Progenitor cell of endocrine pancreas (in vitro differentiated cells): Measurements from ENCODE around the gene DLX1. TPM values are rescaled to one million over a fixed set of nuclear protein-coding genes. Genes with fewer than 3 reads are reported as not detected.

Source experiments
- DNase-seq: peaks from one replicate; pipeline ENCODE4 v3.0.0; 2021; ENCODE audit warnings: low spot score; ENCODE audit not compliant: unreplicated experiment
- H3K27ac Mint-ChIP-seq: 2 replicates; pipeline ENCODE4 v1.8.0; 2021; ENCODE audit warnings: mild to moderate bottlenecking, moderate library complexity, mixed read lengths
- H3K27me3 Mint-ChIP-seq: 2 replicates; pipeline ENCODE4 v1.8.0; 2021; ENCODE audit warnings: mixed read lengths
- H3K36me3 Mint-ChIP-seq: 2 replicates; pipeline ENCODE4 v1.8.0; 2022; ENCODE audit warnings: mixed read lengths; ENCODE audit not compliant: insufficient read depth
- H3K4me1 Mint-ChIP-seq: 2 replicates; pipeline ENCODE4 v1.8.0; 2021; ENCODE audit warnings: low read depth, mixed read lengths
- H3K4me3 Mint-ChIP-seq: 2 replicates; pipeline ENCODE4 v1.8.0; 2021; ENCODE audit warnings: low read depth, mild to moderate bottlenecking, moderate library complexity, mixed read lengths
- H3K9me3 Mint-ChIP-seq: 2 replicates; pipeline ENCODE4 v1.8.0; 2021; ENCODE audit warnings: low read depth, mixed read lengths
- total RNA-seq: library from RNA; stranded (reverse); gene quantifications from 2 replicates; pipeline ENCODE4 v1.2.1, GENCODE V29; 2021
- TF ChIP-seq, protein P1 (sequence below): fragments of 200-600 bp; sonication (generic); IDR thresholded peaks from one replicate; pipeline ENCODE4 v1.5.0; 2021; ENCODE audit warnings: antibody characterized with exemption, mild to moderate bottlenecking; ENCODE audit not compliant: unreplicated experiment

DLX1 gene
- total RNA-seq, 1 donor from 2014 or later: 1.7 TPM

DNA sequence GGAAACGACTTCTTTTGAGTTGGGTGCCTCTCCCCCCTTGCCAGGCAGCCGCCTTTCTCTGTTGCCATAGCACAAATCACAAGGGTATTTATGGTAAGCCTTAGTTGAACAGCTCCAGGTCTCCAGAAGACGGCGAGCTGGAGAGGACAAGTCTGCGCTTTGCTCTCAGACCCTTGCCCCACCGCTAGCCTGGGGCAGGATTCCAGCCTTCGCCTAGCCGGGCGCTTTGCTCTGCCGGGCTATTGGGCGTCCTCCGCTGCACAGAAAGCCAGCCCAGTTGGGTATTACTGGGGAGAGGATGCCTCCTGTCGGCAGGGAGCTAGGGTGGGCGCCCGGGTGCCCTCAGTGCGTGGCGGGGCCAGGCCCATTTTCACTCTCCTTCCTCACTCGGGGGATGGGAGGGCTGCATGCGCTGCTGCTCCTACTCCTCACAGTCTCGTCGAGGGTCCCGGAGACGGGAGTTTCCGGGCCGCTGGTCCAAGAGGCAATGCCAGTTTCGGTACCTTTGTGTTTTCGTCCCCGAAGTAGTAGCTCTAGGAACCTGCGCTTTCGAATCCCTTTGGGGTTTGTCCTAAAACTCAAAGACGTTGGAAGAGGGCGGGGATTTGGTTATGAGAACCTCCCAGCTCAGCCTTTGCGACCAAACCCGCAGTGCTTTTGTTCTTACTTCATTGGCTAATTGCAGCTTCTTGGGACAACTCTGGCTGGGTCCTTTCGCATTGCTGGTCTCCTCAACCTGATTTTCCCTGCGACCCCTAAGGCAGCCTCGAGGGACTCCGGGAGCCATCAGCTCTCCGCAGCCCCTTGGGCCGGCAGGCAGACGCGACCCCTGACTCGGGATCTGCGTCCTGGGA lies 21.0 kb downstream of the DLX1 start:
- H3K27me3 Mint-ChIP-seq: peaks cover 82% of the 10 kb centered on the region

DNA sequence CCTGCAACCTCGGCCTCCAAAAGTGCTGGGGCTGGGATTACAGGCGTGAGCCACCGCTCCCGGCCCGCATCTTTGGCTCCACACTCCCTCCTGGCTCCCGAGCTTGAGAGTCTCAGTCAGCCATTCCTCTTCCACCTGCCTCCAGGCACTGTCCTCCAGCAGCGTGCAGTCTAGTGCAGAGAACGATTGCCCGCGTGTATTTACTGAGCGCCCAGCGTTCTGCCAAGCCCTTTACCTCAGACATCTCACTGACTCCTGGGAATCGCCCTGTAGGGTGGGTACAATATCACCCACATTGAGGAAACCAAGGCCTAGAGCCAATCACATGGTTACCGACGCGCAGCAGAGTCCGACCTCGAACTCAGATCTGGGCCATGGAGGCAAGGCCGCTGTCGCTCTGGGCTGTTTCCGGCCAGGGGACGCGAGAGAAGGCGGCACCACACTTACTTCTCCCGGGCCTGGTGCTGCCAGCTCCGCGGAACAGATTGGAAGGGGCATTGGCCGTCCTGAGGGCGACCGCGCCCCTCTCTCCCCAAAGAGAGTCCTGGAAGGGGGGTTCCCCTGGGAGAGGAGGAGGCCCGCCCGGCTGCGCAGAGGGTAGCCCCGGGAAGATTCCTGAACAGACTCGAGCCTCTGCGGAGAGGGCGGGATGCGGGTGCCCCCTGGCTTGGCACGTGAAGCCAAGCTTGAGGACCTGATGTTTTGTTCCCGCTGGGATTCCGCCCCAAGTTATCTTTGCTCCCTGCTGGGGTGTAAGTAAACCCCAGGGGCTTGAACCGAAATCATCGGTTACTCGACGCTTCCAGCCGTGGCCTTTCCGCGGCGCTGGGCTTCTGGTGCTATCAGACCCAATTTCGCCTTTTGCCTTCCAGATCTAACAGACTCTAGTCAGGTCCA lies 22.6 kb downstream of the DLX1 start:
- Mint-ChIP-seq H3K27me3 (peaks cover 71% of the 10 kb centered on the region), H3K27ac (no peak overlapping the region), H3K36me3 (no peaks in the 10 kb centered on the region), H3K4me3 (no peak overlapping the region), H3K4me1 (peaks cover 5% of the 10 kb centered on the region), H3K9me3 (no peaks in the 10 kb centered on the region)
- no peak for DNase-seq
- TF ChIP-seq, protein P1, sequence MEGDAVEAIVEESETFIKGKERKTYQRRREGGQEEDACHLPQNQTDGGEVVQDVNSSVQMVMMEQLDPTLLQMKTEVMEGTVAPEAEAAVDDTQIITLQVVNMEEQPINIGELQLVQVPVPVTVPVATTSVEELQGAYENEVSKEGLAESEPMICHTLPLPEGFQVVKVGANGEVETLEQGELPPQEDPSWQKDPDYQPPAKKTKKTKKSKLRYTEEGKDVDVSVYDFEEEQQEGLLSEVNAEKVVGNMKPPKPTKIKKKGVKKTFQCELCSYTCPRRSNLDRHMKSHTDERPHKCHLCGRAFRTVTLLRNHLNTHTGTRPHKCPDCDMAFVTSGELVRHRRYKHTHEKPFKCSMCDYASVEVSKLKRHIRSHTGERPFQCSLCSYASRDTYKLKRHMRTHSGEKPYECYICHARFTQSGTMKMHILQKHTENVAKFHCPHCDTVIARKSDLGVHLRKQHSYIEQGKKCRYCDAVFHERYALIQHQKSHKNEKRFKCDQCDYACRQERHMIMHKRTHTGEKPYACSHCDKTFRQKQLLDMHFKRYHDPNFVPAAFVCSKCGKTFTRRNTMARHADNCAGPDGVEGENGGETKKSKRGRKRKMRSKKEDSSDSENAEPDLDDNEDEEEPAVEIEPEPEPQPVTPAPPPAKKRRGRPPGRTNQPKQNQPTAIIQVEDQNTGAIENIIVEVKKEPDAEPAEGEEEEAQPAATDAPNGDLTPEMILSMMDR: no peak

More for the DNA sequence above, 21.0 kb downstream of the DLX1 start:
- TF ChIP-seq, protein P1: peak; percentile 48
- no peaks in the 10 kb centered on the region for H3K9me3 Mint-ChIP-seq
- H3K36me3 Mint-ChIP-seq: no peaks in the 10 kb centered on the region
- no peak for DNase-seq
- H3K4me1 Mint-ChIP-seq: peaks cover 9% of the 10 kb centered on the region
- no peak overlapping the region for H3K27ac Mint-ChIP-seq
- H3K4me3 Mint-ChIP-seq: no peak overlapping the region

DNA sequence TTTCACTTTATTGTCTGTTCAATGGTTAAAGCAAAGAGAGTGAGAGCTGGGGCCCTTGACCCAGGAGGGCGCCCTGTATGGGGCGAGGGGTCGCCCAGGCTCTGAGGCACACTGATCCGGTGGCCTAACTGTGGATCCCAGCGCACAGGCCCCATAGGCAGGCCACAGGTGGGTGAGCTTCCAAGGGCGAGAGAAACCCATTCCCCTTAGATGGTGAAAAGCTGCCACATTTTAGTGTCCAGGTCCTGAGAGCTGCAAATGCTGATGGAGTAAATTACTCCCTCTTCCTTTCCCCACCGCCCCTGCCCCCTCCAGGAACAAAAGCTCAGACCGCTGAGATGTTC lies 23.3 kb downstream of the DLX1 start:
- H3K27ac Mint-ChIP-seq: no peak overlapping the region
- peaks cover 4% of the 10 kb centered on the region for H3K4me1 Mint-ChIP-seq
- DNase-seq: no peak
- no peaks in the 10 kb centered on the region for H3K36me3 Mint-ChIP-seq
- no peaks in the 10 kb centered on the region for H3K9me3 Mint-ChIP-seq
- TF ChIP-seq, protein P1: no peak
- peaks cover 66% of the 10 kb centered on the region for H3K27me3 Mint-ChIP-seq
- no peak overlapping the region for H3K4me3 Mint-ChIP-seq

DNA sequence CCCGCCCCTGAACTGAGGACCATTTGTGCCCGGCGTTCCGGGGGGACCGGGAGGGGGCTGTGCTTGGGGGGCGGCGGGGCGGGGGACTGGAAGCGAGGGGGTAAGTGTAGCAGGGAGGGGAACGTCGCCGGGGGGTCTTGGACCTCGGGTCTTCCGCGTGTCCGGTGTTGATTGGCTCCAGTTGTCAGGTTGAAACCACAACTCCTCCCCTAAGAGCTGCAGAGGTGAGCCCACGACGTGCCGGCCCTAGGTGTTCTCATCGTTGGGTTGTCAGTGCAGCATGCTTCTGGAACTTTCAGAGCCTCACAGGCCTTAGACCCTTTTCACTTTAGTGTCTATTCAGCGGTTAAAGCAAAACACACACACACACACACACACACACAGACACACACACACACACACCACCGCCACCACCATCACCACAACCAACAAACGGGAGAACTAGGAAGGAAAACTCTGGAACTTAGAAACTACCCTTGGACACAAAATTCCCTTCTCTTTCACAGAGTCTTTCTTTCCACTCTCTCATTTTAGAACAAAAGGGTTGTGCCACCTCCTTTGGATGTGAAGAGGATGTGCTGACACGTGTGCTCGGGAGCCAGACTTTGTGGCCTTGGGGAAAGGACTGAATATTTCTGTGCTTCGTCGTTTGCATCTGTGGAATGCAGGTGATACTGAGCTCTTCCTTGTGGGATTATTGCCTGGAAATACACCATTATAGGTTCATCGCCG lies 24.1 kb downstream of the DLX1 start:
- no peaks in the 10 kb centered on the region for H3K9me3 Mint-ChIP-seq
- TF ChIP-seq, protein P1: no peak
- no peak for DNase-seq
- no peaks in the 10 kb centered on the region for H3K36me3 Mint-ChIP-seq
- peaks cover 59% of the 10 kb centered on the region for H3K27me3 Mint-ChIP-seq
- no peak overlapping the region for H3K4me3 Mint-ChIP-seq
- no peak overlapping the region for H3K27ac Mint-ChIP-seq
- H3K4me1 Mint-ChIP-seq: peaks cover 2% of the 10 kb centered on the region
